IPS-20b (cell line): ENCODE data around the gene SUFU.

ENCODE experiments used
- H3K27ac ChIP-seq: one replicate; pipeline ENCODE4 v1.5.1; 2013; ENCODE audit warnings: low read length
- H3K27me3 ChIP-seq: 2 replicates; pipeline ENCODE4 v1.6.1; 2013; ENCODE audit warnings: mild to moderate bottlenecking, low read length, inconsistent platforms; ENCODE audit not compliant: insufficient read depth
- H3K36me3 ChIP-seq: 2 replicates; pipeline ENCODE4 v1.6.1; 2013; ENCODE audit warnings: low read depth, mild to moderate bottlenecking, inconsistent platforms, low read length, moderate library complexity; ENCODE audit not compliant: insufficient read depth
- H3K4me1 ChIP-seq: 2 replicates; pipeline ENCODE4 v1.6.1; 2013; ENCODE audit warnings: mild to moderate bottlenecking, control low read depth, inconsistent platforms, low read length, moderate library complexity; ENCODE audit not compliant: insufficient read depth
- H3K4me3 ChIP-seq: 2 replicates; pipeline ENCODE4 v1.5.1; 2013; ENCODE audit warnings: mild to moderate bottlenecking, low read length, inconsistent platforms
- H3K9ac ChIP-seq: 2 replicates; pipeline ENCODE4 v1.6.1; 2013; ENCODE audit warnings: low read depth, mild to moderate bottlenecking, inconsistent platforms, low read length, moderate library complexity
- H3K9me3 ChIP-seq: 2 replicates; pipeline ENCODE4 v1.6.1; 2013; ENCODE audit warnings: mild to moderate bottlenecking, low read depth, low read length, inconsistent platforms; ENCODE audit not compliant: insufficient read depth

Gene SUFU

GRCh38 chr10:102603946-102604345 is 100.2 kb downstream of the SUFU start:
- H3K36me3 ChIP-seq = no peaks in the 10 kb centered on the region; the same call in 1 of the 2 replicates
- H3K27me3 ChIP-seq = no peaks in the 10 kb centered on the region
- no peak overlapping the region for H3K9ac ChIP-seq
- no peaks in the 10 kb centered on the region for H3K4me1 ChIP-seq
- H3K9me3 ChIP-seq = no peaks in the 10 kb centered on the region
- no peak overlapping the region for H3K27ac ChIP-seq
- no peak overlapping the region for H3K4me3 ChIP-seq

DNA sequence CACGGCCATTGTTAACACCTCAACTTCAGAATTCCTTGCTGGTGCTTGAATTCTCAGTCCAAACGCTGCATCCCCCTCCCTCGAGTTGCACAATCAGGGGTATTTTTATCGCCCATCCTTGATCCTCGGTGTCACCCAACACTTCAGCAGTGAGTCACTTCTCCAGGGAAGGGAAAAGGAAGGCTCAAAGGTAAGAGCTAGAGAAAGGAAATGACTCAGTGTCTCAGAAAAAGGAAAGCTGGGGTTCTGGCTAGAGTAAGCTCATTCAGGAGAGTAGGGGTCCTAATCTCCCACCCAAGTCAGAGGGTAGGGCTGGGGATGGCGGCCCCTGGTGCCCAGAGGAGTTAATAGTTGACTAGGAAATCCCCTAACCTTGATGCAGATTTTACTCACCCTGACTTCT is 100.7 kb downstream of the SUFU start:
- Histone ChIP-seq H3K36me3 (no peaks in the 10 kb centered on the region; the same call in 1 of the 2 replicates), H3K27ac (no peak overlapping the region), H3K4me3 (no peak overlapping the region), H3K9me3 (no peaks in the 10 kb centered on the region), H3K4me1 (no peaks in the 10 kb centered on the region), H3K27me3 (no peaks in the 10 kb centered on the region), H3K9ac (no peak overlapping the region)

- no peak overlapping the region for H3K9ac ChIP-seq
- no peak overlapping the region for H3K4me3 ChIP-seq
- H3K36me3 ChIP-seq = no peaks in the 10 kb centered on the region
- no peaks in the 10 kb centered on the region for H3K4me1 ChIP-seq
- H3K9me3 ChIP-seq = no peaks in the 10 kb centered on the region
- no peak overlapping the region for H3K27ac ChIP-seq
- no peaks in the 10 kb centered on the region for H3K27me3 ChIP-seq
Observed at GRCh38 chr10:102605712-102606111, 101.9 kb downstream of the SUFU start.

- no peak overlapping the region for H3K4me3 ChIP-seq
- H3K4me1 ChIP-seq = no peaks in the 10 kb centered on the region
- no peaks in the 10 kb centered on the region for H3K9me3 ChIP-seq
- H3K27me3 ChIP-seq = no peaks in the 10 kb centered on the region
- H3K27ac ChIP-seq = no peak overlapping the region
- H3K36me3 ChIP-seq = no peaks in the 10 kb centered on the region
- H3K9ac ChIP-seq = no peak overlapping the region
Observed at GRCh38 chr10:102608487-102608886, 104.7 kb downstream of the SUFU start.

- no peak overlapping the region for H3K4me3 ChIP-seq
- H3K27me3 ChIP-seq = no peaks in the 10 kb centered on the region
- H3K9ac ChIP-seq = no peak overlapping the region
- H3K27ac ChIP-seq = no peak overlapping the region
- no peaks in the 10 kb centered on the region for H3K9me3 ChIP-seq
- H3K36me3 ChIP-seq = no peaks in the 10 kb centered on the region
- no peaks in the 10 kb centered on the region for H3K4me1 ChIP-seq
Observed at GRCh38 chr10:102610441-102610887, 106.7 kb downstream of the SUFU start.

GRCh38 chr10:102611514-102612087 is 107.8 kb downstream of the SUFU start:
- Histone ChIP-seq H3K9ac (no peak overlapping the region), H3K36me3 (no peaks in the 10 kb centered on the region), H3K9me3 (no peaks in the 10 kb centered on the region), H3K27me3 (no peaks in the 10 kb centered on the region), H3K27ac (no peak overlapping the region), H3K4me3 (no peak overlapping the region), H3K4me1 (no peaks in the 10 kb centered on the region)

GRCh38 chr10:102612964-102613275 is 109.1 kb downstream of the SUFU start:
- H3K4me1 ChIP-seq = no peaks in the 10 kb centered on the region
- H3K27ac ChIP-seq = no peak overlapping the region
- no peak overlapping the region for H3K4me3 ChIP-seq
- no peak overlapping the region for H3K9ac ChIP-seq
- H3K27me3 ChIP-seq = no peaks in the 10 kb centered on the region
- no peaks in the 10 kb centered on the region for H3K36me3 ChIP-seq
- no peaks in the 10 kb centered on the region for H3K9me3 ChIP-seq

DNA sequence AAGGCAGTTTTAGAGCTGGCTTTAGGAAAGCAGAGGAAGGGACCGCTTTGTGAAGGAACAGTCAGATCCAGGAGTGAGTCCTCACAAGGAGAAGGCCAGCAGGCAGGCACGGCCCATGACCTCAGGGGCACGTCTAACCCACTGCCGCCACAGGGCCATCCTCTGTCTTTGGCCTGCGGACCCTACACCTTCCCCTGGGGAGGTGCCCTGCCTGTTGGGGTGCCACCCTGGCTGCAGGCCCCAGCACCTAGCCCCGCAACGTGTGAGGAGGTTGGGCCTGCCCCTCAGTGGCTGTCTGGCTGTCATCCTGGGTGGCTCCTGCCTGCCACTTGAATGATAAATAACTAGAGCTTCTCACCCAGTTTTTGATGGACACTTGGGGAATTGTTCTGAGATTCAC is 109.5 kb downstream of the SUFU start:
- H3K4me1 ChIP-seq = no peaks in the 10 kb centered on the region
- H3K9ac ChIP-seq = no peak overlapping the region
- H3K27ac ChIP-seq = no peak overlapping the region
- no peaks in the 10 kb centered on the region for H3K27me3 ChIP-seq
- H3K36me3 ChIP-seq = no peaks in the 10 kb centered on the region
- H3K4me3 ChIP-seq = no peak overlapping the region
- H3K9me3 ChIP-seq = no peaks in the 10 kb centered on the region

GRCh38 chr10:102613785-102614184 is 110.0 kb downstream of the SUFU start:
- Histone ChIP-seq H3K4me1 (no peaks in the 10 kb centered on the region), H3K27me3 (no peaks in the 10 kb centered on the region), H3K36me3 (no peaks in the 10 kb centered on the region), H3K27ac (no peak overlapping the region), H3K9me3 (no peaks in the 10 kb centered on the region), H3K9ac (no peak overlapping the region), H3K4me3 (no peak overlapping the region)

DNA sequence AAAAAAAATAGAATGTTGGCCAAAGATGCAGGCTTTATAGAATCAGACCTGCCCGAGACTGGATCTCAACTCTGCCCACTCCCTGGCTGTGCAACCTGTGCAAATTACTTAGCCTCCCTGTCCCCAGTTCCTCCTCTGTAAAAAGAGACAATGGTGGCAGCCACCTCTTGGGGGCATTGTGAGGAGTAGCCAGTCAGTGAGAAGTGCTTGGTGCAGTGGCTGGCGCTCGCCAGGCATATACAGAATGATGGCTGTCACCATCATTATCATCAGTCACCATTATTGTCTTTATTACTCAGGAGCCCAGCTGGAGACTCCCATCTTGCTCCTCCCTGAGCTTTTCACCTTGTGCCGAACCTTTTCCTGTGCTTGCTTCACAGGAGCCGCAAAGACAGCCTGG is 111.1 kb downstream of the SUFU start:
- H3K9ac ChIP-seq = no peak overlapping the region
- H3K4me1 ChIP-seq = no peaks in the 10 kb centered on the region
- no peaks in the 10 kb centered on the region for H3K36me3 ChIP-seq
- no peak overlapping the region for H3K27ac ChIP-seq
- H3K4me3 ChIP-seq = no peak overlapping the region
- no peaks in the 10 kb centered on the region for H3K9me3 ChIP-seq
- H3K27me3 ChIP-seq = no peaks in the 10 kb centered on the region

DNA sequence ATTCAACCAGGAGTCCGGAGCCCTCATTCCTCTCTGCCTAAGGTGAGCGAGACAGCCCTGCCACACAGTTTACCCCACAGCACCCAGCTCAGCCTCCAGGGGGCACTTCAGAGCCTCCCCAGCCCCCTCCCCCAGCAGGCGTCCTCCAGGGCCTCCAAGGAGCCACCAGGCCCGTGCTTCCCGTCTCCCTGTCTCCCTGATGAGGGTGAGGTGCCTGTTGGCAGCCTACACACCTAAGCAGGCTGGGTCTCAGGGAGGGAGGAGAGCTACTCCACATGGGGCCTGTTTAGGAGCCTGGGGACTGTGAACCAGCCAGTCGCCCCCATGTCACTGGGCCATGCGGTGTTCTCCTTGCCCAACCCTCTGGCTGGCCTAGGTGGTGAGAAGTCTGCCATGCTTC is 111.6 kb downstream of the SUFU start:
- Histone ChIP-seq H3K27me3 (no peaks in the 10 kb centered on the region), H3K27ac (no peak overlapping the region), H3K36me3 (no peaks in the 10 kb centered on the region), H3K9ac (no peak overlapping the region), H3K4me3 (no peak overlapping the region), H3K4me1 (no peaks in the 10 kb centered on the region), H3K9me3 (no peaks in the 10 kb centered on the region)

- Histone ChIP-seq H3K4me3 (no peak overlapping the region), H3K27me3 (no peaks in the 10 kb centered on the region), H3K27ac (no peak overlapping the region), H3K36me3 (no peaks in the 10 kb centered on the region), H3K9ac (no peak overlapping the region), H3K4me1 (no peaks in the 10 kb centered on the region), H3K9me3 (no peaks in the 10 kb centered on the region)
Observed at GRCh38 chr10:102616066-102616770, 112.4 kb downstream of the SUFU start.
